Right lobe of liver (tissue), 4 donors: ENCODE results near the gene SLC37A1.

Experiments
- CTCF ChIP-seq, 4 donors: fragments of 200-600 bp in 3 of 4; fragments of 450-650 bp in 1 of 4; IDR thresholded peaks; one replicate each; pipeline versions ENCODE4 v1.5.1 to v1.8.0; 2016 to 2022; ENCODE audit warnings: antibody characterized with exemption in 4 of 4, mild to moderate bottlenecking in 2 of 4
- POLR2A ChIP-seq: fragments of 450-650 bp; IDR thresholded peaks from one replicate; pipeline ENCODE4 v1.6.1; 2017; ENCODE audit warnings: antibody characterized with exemption, mild to moderate bottlenecking
- donor health status: DM: no; HTN: no; CAD: no.
- donor health status: DM: no; HTN: no; CAD: no.
- donor health status: DM: no; HTN: yes; CAD: no.

DNA sequence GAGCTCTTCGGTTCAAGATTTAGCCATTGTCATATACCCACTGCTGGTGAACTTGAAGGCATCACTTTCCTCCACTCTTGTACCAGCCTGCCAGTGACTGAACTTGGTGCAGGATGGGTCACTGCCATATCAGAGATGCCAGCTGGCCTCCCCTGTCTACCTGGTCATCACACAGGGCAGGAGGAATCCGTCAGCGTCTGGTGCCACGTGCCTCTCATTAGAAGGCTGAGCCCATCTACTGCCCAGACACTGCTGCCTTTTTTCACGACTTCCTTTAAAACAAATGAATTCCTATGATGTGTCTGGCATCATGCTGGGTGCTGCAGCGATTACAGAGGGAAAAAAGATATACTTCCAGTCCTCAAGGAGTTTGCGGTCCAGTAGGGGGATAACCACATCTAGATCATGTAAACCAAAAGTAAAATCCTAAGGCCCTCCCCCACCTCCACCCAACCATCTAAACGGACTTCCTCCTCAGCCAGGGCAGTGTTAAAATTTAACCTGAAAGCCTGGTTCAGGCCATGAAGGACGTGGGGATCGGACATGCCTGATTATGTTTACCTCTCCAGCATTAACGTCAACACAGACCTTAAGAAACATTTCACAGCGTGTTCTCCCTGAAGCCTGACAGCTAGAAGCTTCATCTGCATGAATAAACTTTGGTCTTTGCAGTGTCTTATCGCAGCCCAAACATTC is 110.6 kb downstream of the SLC37A1 start:
- no peak for TF ChIP-seq CTCF (IDR thresholded peaks at IDR 0.05)
- no peak for TF ChIP-seq POLR2A
